GM12874 (cell line): ENCODE measurements around the gene AVPR2.

ENCODE experiments used
- TF ChIP-seq, protein P1 (sequence below): IDR thresholded peaks from 2 replicates; pipeline ENCODE4 v1.5.1; 2011; ENCODE audit warnings: low read depth, mild to moderate bottlenecking, control low read depth, low read length, moderate library complexity; ENCODE audit not compliant: insufficient read depth

The AVPR2 gene

DNA sequence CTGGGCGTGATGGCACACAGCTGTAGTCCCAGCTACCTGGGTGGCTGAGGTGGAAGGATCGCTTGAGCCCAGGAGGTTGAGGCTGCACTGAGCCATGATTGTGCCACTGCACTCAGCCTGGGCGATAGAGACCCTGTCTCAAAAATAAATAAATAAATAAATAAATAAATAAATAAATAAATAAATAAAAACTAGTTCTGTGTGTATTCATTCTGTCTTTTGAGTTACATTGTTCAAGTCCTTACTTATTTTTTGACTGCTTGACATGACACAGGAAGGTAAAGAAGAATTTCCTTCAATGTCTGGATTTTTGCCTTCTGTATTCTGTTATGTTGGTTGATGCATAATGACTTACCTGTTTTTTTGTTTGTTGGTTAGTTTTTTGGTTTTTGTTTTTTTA is 32.6 kb downstream of the AVPR2 start:
- TF ChIP-seq, protein P1, sequence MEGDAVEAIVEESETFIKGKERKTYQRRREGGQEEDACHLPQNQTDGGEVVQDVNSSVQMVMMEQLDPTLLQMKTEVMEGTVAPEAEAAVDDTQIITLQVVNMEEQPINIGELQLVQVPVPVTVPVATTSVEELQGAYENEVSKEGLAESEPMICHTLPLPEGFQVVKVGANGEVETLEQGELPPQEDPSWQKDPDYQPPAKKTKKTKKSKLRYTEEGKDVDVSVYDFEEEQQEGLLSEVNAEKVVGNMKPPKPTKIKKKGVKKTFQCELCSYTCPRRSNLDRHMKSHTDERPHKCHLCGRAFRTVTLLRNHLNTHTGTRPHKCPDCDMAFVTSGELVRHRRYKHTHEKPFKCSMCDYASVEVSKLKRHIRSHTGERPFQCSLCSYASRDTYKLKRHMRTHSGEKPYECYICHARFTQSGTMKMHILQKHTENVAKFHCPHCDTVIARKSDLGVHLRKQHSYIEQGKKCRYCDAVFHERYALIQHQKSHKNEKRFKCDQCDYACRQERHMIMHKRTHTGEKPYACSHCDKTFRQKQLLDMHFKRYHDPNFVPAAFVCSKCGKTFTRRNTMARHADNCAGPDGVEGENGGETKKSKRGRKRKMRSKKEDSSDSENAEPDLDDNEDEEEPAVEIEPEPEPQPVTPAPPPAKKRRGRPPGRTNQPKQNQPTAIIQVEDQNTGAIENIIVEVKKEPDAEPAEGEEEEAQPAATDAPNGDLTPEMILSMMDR: no peak

DNA sequence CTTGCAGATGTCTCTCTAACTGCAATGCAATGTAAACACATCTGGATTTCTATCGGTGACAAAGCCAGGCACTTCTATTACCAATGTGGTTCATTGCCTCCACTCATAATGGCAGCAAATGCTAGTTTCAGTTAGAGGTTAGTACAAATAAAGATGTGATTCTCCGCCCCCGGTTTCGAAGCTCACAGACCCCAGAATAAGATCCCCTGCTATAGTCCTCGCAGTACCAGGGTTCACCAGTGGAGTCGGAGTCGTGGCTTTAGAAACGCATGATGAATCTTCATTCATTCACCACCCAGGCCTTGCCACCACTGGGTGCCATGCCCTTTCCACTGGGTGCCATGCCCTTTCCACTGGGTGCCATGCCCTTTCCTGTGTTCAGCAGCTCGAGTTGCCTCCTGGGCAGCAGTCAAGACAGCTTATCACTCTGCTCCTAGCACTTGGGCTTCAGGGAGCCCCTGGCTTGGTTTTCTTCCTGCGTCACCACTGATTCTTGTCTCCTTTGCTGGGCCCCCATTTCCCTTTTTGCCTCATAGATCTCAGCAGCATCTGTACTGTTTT is 33.8 kb downstream of the AVPR2 start:
- TF ChIP-seq, protein P1: no peak

DNA sequence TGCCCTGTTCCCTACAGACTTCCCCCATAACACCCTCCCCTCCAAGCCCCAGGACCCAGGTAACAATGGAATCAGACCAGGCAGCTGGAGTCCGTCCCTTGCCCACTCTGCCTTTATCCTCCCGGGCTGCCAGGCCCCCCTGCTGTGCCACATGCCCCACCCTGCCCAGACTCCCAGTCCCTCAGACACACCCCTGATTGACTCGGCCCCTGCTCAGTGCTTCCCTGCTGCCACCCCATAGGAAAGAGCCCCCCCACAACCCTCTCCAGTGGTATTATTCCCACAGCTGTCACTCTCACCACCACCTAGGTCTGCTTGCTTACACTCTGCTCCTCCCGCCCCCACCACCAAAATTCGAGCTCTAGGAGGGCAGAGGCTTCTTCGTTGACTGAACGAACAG is 35.1 kb downstream of the AVPR2 start:
- TF ChIP-seq, protein P1: no peak

DNA sequence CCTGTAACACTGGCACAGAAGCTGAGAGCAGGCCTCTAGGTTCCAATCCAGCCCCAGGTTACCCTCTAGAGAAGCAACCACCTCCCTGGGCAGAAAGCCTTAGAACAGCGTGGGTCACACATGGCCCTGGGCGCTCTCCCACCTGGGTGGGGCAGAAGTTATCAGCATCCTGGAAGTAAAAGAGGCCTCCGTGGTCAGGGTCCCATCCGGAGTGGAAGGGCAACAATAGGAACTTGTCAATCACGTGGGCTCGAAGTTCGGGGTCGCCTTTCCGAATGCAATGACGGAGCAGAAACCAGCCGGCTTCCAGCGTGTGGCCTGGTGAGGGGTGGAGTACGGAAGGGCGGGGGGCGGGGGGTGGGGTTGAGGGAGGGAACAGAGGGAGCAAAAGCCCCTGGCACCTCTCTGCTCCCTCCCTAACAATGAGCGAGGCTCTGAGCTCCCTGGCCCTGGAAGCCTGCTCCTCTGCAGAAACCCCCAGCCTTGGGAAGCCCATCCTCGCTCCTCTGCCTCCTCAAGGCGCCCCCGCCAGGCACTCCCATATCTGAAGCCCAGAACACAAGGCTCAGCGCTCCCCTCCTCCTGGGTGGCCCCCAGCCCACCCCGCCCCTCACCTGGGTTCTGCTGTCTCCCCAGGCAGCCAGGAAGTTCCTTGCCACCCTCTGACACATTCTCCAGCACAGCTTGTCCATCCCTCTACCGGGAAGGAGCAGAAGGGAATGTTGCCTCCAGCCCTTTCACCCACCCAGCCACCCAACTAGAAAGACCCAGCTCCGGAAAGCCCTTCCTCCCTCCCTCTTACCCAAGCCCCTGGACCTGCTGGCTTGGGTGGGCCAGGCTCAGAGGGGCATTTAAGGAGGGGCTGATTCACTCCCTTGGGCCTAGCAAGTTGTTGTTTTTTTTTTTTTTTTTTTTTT is 37.1 kb downstream of the AVPR2 start:
- TF ChIP-seq, protein P1: no peak

DNA sequence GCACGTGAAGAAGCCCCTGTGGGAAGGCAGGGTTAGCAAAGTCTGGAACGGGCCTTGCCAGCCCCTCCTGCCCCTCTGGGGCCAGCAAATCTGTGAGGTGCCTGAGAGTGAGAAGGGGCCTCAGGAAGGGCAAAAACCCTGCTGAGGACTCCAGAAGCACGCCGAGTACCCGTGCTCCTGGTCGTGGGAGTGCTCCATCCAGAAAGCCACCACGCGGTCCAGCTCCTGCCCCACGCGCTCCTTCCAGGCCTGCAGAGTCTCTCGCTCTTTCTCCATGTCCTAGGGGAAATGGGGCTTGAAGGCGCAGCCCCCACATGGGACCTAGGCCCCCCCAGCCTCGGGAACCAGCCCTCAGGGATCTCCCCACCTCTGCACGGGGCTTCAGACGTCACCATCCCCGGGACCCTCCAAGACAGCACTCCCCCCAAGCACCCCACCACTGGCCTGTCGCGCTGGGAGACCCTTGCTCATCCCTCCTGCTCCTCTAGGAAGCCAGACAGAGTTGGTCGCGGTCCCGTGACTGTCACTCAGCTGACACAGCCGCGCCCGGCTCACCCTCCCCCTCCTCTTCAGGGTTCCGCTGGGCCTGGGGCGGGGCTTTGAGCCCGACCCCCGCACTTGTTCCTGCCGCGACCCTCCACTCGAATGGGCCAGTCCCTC is 39.8 kb downstream of the AVPR2 start, which contains the start of gene RENBP:
Gene RENBP, minus strand, starts transcription at position 504 of the 660 bp plus-strand sequence. Its CDS starts 33 bp downstream, at position 471.
- TF ChIP-seq, protein P1: no peak

DNA sequence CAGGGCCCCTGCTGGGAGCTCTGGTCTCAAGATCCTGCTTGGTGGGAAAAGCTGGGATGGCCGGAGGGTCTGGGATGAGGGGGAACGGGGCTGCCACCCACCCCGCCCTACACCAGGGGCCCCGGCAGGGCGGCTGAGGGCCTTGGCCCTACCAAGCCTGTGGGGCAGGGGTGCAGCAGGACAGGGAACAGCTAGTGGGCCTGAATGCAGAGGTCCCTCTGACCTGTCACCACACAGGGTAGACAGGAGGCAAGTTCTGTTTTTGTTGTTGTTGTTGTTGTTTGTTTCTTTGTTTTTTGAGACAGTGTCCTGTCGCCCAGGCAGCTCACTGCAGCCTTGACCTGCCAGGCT is 40.3 kb downstream of the AVPR2 start:
- TF ChIP-seq, protein P1: no peak
